NCI-H146 (cell line): ENCODE results near the gene DPP8.
"Not testable (repeated sequence)": the region's sequence is repeated elsewhere in the genome, so short reads cannot be mapped to it uniquely, and the experiment has no call there.

Experiments
- DNase-seq: peaks from one replicate; lab custom pipeline; 2025; lab: John Stamatoyannopoulos, UW

The DPP8 gene

DNA sequence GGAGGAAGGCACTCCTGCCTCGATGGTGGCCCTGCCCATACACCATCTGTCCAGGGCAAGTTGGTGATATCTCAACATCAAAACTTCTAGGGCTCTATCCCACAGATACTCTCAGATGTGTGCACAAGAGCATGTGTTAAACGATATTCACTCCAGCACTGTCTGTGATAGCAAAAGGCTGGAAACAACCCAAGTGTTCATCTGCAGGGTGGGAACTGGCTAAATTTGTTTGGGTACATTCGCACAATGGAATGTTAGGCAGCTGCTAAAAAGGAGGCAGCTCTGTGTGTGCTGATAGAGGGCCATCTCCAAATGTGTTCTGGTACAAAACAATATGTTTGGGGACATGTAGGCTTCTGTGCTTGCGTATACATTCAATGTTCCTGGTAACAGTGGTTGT, 114.5 kb downstream of the DPP8 start:
- DNase-seq: no peak

DNA sequence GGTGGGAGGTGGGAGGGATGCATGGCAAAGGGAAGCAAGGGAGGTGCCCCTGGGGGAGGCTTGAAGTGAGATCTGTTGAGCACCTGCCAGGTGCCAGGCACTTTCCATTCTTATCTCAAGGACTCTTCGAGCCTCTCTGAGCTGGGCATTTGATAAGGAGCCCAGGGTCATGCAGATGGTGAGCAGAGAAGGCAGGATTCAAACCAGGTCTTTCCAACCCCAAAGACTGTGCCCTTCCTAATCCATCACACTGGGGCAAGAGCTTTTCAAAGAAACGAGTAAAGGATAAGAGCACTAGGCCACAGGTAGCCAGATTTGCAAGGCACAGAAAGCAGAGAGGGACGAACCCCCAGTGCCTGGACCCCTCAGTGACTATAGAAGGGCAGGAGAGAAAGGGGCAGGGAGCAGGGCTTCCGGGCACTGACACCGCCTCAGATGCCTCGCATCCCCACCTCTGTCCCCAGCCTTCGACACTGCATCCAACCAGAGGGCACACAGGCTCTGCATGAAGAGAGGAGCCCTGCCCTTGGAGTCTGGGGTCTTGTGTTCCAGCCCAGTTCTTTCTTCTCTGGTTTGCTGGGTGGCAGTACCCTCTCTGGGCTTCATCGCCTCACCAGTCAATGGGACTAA, 115.8 kb downstream of the DPP8 start:
- no peak for DNase-seq

DNA sequence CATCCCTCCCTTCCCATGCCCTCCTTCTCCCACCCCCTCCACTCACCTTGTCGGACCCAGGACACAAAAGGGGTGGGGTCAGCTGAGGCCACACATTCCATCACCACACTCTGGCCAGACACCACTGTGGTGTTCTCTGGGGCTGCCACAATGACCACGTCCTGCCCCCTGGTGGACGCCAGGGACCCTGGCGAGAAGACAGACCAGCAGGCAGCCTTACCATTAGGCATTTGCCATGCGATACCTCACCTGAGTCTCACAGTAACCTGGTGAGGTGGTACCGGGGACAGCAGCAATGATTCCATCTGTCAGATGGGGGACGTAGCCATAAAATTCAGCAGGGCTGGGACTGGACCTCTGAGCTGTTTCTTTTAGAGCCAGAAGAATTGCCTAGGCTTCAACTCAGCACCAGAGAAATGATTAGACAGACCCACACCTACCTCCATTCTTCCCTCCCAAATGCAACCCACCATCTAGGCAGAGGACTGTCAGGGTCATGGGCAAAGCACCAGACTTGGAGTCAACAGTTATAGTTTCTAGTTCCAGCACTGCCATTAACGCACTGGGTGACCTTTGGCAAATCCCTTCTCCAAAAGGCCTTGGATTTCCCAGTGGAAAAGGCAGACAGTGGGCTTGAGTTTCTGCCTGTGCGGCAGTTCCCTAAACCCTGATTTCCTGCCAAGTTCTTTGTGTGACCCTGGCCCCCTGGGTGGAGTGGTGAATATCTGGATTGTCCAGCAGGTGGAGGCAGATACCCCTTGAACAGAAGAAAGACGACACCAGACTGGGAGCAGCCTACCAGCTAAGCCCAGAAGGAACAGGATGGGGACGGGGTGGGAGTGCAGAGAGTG, 116.5 kb downstream of the DPP8 start:
- peak; percentile 75 for DNase-seq

DNA sequence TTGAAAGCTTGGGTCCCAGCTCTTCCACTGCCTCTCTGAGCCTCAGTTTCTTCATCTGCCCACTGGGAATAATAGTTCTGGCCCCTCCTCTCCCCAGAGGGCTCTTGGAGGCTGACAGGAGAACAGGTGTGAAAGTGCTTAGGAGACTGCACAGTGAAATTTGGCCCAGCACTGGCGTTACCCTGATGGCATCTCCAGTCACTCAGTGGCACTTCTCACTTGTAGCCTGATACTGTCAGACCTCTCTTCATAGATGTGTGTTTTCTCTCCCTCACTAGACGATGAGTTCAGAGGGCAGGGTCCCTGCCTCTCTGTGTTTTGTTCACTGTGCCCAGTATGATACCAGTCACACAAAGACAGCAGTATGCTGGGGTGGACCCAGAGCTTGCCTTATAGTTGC, 117.5 kb downstream of the DPP8 start:
- no peak for DNase-seq

DNA sequence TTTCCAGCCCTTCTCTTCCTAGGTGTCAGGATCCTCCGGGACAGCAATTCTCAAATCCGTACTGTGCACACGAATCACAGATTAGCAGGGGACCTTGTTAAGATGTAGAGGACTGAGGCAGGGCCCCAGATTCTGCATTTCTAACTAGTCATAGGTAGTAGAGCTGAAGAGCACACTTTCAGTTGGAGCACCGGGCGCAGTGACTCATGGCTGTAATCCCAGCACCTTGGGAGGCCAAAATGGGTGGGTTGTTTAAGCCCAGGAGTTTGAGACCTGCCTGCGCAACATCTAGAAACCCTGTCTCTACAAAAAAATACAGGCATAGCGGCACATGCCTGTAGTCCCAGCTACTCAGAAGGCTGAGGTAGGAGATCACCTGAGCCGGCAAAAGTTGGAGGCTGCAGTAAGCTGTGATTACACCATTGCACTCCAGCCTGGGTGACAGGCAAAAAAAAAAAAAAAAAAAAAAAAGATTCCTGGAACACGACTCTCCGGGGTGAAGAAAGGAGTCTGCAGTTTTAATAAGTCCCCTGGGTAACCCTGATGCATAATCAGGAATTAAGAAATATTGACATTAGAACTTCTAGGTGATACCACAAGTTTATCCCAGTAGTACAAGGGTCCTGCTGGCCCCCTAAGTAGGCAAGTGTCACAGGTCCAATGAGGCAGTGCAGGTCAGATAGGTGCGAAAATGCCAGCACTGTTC, 118.3 kb downstream of the DPP8 start:
- no peak for DNase-seq

DNA sequence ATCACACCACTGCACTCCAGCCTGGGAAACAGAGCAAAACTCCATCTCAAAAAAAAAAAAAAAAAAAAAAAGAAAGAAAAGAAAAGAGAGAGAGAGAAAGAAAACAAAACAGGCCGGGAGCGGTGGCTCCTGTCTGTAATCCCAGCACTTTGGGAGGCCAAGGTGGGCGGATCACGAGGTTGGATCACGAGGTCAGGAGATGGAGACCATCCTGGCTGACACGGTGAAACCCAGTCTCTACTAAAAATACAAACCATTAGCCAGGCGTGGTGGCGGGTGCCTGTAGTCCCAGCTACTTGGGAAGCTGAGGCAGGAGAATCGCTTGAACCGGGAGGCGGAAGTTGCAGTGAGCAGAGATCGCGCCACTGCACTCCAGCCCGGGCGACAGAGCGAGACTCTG, 119.0 kb downstream of the DPP8 start:
- DNase-seq: not testable (repeated sequence)

DNA sequence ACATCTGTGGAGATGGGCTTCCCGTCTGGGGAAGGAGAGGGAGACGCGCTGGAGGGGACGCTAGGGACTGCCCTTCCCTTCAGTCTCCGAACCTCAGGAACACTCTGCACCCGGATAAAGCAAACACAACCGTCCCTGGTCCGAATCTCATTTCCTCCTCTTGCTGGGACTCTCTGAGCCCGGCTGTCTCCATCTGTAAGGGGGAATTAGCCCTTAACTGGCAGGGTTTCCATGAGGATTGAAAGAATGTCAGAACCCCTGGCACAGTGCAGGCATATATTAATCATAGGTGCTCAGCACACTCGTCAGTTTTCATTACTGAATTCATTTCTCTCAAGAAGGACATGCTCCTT, 120.5 kb downstream of the DPP8 start:
- no peak for DNase-seq

DNA sequence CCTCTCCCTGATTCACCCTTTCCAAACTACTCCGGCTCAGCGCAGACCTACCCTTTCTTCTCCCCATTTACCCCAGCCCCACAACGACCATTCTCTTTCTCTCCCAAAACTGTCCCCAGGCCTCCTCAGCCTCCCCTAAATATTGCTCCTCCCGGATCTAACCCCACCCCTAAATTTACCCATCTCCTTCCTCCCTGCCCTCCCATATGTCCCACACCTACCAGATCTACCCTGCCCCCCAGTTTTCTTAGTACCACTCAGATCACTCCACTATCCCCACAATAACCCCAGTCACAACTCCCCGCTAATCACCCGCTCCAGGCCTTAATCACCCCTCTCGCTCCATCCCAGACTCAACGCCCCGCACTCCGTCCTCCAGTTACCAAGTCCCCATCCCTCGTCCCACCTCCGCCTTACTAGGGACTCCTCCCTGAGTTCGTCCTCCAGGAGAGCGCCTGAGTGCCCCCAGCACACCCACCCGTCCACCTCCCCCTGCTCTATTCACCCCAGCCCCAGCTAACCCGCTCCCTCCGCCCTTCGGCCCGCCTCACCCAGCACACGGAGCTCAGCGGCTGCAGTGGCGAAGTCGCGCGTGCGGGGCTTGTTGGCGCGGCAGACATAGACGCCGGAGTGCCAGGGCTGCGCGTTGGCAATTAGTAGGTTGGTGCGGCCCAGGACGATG, 121.1 kb downstream of the DPP8 start:
- DNase-seq: peak; percentile 14

DNA sequence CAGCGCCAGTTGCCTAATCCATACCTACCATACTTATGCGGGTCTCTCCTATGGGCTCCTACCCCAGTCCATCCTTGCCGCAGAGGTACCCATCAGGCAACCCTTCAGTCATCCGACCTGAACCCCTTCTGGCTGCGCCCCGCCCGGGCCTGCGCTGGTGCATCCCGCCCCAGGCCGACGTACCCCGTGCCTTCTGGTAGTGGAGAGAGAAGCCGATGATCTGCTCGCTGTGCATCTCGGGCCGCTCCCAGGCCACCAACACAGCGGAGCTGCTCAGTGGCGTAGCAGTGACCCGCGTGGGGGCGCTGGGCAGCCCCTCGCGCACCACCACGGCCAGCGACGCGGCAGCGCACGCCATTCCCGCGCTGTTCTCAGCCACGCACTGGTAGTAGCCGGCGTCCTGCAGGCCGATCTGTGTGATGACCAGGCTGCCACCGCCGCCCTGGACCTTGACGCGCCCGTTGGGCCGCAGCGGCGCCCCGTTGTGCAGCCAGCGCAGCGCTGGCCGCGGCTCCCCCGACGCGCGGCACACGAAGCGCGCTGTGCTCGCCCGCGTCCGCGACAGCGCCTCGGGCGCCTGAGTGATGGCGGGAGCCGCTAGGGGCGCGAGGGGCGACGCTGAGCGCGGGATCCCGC, 121.8 kb downstream of the DPP8 start:
- peak; percentile 34 for DNase-seq

DNA sequence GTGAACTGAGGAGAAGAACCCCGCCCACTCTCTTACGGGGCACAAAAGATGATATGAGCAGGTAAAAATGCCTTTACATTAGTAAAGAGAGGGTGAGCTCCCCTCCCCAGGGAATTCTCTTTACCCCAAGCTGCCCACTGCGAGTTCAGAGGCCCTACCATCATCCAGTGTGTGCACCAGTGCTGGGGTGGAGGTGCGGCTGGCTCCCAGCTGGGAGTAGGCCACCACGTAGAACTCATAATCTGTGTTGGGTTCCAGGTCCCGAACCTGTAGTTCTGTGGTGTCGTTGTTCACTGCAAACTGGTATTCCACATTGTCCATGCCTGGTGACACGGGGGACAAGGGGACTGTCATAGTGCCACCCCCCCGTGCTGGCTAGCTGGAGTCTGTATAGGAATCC, 122.6 kb downstream of the DPP8 start:
- no peak for DNase-seq

DNA sequence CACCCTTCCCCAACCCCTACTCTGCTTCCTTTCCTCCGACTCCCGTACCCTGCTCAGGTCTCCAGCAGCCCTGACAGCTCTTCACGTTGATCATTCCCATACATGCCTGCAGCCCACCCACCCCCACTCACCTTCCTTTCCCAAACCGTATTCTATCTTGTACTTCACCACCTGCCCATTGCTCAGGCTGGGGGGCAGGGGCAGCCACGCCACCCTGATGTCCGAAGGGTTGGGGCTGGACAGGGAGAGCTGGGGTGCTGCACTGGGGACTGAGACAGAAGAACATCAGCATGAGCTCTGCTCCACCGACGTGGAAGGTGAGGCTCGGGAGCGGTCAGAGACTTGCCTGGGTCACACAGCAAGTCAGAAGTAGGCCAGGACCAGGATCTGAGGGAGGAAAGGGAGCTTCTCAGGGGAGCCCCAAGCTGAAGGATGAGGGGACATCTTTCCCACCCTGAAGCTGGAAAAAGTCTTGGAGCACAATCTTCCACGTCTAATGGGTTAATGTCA, 123.2 kb downstream of the DPP8 start:
- DNase-seq: no peak

DNA sequence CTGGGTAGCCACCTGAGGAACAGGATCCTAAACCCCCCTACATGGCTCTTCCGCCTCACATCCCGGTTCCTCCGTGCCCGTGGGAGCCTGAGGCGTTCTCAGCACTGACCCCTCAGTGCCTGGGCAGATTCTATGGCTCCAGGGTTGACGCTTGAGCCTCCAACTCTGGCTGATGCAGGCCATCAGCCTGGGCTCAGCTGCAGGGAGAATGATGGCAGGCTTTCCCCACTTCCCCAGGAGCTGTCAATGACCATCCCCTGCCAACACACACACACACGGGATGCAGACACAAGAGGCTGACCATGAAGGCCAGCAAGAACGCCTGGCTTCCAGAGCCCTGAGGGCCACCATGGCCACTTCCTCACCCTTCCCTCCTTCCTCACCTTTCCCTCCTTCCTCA, 123.9 kb downstream of the DPP8 start:
- no peak for DNase-seq

DNA sequence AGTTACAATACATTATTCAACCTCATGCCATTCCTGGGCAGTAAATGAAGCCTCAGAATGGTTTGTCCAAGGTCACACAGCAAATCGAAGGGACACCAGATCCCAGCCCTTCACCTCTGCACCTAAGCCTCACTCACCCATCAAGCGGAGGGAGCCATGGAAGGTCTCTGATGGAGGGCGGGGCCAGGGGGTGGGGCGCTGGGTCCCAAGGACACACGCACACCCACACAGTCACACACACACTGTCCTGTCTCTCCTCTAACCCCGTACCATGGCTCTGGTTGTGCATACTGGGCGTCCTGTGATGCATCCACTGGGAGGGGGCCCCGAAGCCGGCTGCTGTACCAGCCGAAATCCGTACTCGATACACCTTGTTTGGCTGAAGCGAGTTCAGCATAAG, 124.4 kb downstream of the DPP8 start:
- no peak for DNase-seq
